Smooth muscle cell (in vitro differentiated cells): ENCODE data around the gene EZH1. TPM values are rescaled to one million over a fixed set of nuclear protein-coding genes. Genes with fewer than 3 reads are reported as not detected.

ENCODE experiments used
- DNase-seq: peaks from one replicate; lab custom pipeline; 2025; ENCODE audit not compliant: unreplicated experiment; lab: John Stamatoyannopoulos, UW
- H2AFZ ChIP-seq: fragments of 200-600 bp; sonication (generic); 2 replicates; pipeline ENCODE4 v1.6.0; 2016; ENCODE audit warnings: antibody characterized with exemption, low read depth, mild to moderate bottlenecking
- H3F3A ChIP-seq: fragments of 200-600 bp; sonication (generic); 2 replicates; pipeline ENCODE4 v1.6.0; 2017; ENCODE audit warnings: antibody characterized with exemption, low read depth
- H3K27ac ChIP-seq: fragments of 200-600 bp; sonication (generic); 2 replicates; pipeline ENCODE4 v1.5.1; 2016; ENCODE audit warnings: low read depth, mild to moderate bottlenecking
- H3K27me3 ChIP-seq: fragments of 200-600 bp; sonication (generic); 2 replicates; pipeline ENCODE4 v1.6.1; 2016; ENCODE audit warnings: low read depth, mild to moderate bottlenecking
- H3K36me3 ChIP-seq: fragments of 200-600 bp; sonication (generic); 2 replicates; pipeline ENCODE4 v1.5.1; 2016; ENCODE audit warnings: low read depth
- H3K4me1 ChIP-seq: fragments of 200-600 bp; sonication (generic); 2 replicates; pipeline ENCODE4 v1.5.1; 2016; ENCODE audit warnings: low read depth
- H3K4me2 ChIP-seq: fragments of 200-600 bp; sonication (generic); 2 replicates; pipeline ENCODE4 v1.6.0; 2016; ENCODE audit warnings: mild to moderate bottlenecking
- H3K4me3 ChIP-seq: fragments of 200-600 bp; sonication (generic); 2 replicates; pipeline ENCODE4 v1.5.1; 2016; ENCODE audit warnings: mild to moderate bottlenecking
- H3K79me2 ChIP-seq: fragments of 200-600 bp; sonication (generic); 2 replicates; pipeline ENCODE4 v1.6.0; 2016; ENCODE audit warnings: low read depth, mild to moderate bottlenecking
- H3K9ac ChIP-seq: fragments of 200-600 bp; sonication (generic); 2 replicates; pipeline ENCODE4 v1.6.0; 2016; ENCODE audit warnings: low read depth
- H3K9me3 ChIP-seq: fragments of 200-600 bp; sonication (generic); replicated peaks from 2 replicates; pipeline ENCODE4 v1.5.1; 2016; ENCODE audit warnings: low read depth
- H4K20me1 ChIP-seq: fragments of 200-600 bp; sonication (generic); 2 replicates; pipeline ENCODE4 v1.6.0; 2016; ENCODE audit warnings: low read depth
- CTCF ChIP-seq: fragments of 200-600 bp; sonication (generic); IDR thresholded peaks from 2 replicates; pipeline ENCODE4 v1.5.1; 2017; ENCODE audit warnings: borderline replicate concordance, mild to moderate bottlenecking, antibody characterized with exemption; ENCODE audit not compliant: insufficient read depth, poor library complexity, severe bottlenecking
- WGBS: methylation state at CpG from one replicate; pipeline ENCODE4 v1.1.7; 2016; ENCODE audit warnings: low lambda C conversion rate; 5-methylcytosine and 5-hydroxymethylcytosine counted together
- polyA plus RNA-seq: library from polyadenylated mRNA; unstranded; fragments of >200 nt; fragmentation: Nextera tagmentation; extraction: Ambion mirVana; gene quantifications from 2 replicates; pipeline ENCODE4 v1.2.1, GENCODE V29; 2016
- total RNA-seq: library from RNA; depleted of rRNA; stranded (reverse); fragments of >200 nt; gene quantifications from 2 replicates; pipeline ENCODE4 v1.2.3, GENCODE V29; 2014

Gene EZH1
- total and polyA plus RNA-seq, 2 experiments from 2014 or later, result 8.0 to 19.4 TPM

- no peaks in the 10 kb centered on the region for H3K9me3 ChIP-seq
- no peaks in the 10 kb centered on the region for H3F3A ChIP-seq
- H3K27me3 ChIP-seq, result peaks cover 10% of the 10 kb centered on the region
- H3K4me1 ChIP-seq, result no peaks in the 10 kb centered on the region
- no peaks in the 10 kb centered on the region for H3K36me3 ChIP-seq
- no peak overlapping the region for H3K4me3 ChIP-seq
- no peaks in the 10 kb centered on the region for H4K20me1 ChIP-seq
- WGBS, result 90% methylated on average over 10 of the region's 11 CpGs
- no peak overlapping the region for H3K4me2 ChIP-seq
- no peak overlapping the region for H3K27ac ChIP-seq
- no peak overlapping the region for H2AFZ ChIP-seq
- TF ChIP-seq CTCF, result no peak
- no peaks in the 10 kb centered on the region for H3K79me2 ChIP-seq
- H3K9ac ChIP-seq, result no peak overlapping the region
- no peak for DNase-seq
Measured at GRCh38 chr17:42787266-42787665, 42.4 kb upstream of the EZH1 start.

GRCh38 chr17:42784811-42785592 lies 40.2 kb upstream of the EZH1 start:
- H3K27me3 ChIP-seq, result peaks cover 28% of the 10 kb centered on the region
- H3K9me3 ChIP-seq, result no peaks in the 10 kb centered on the region
- H4K20me1 ChIP-seq, result no peaks in the 10 kb centered on the region
- no peaks in the 10 kb centered on the region for H3F3A ChIP-seq
- TF ChIP-seq CTCF, result no peak
- DNase-seq, result no peak
- H3K9ac ChIP-seq, result no peak overlapping the region
- H3K27ac ChIP-seq, result no peak overlapping the region
- H3K4me2 ChIP-seq, result no peak overlapping the region
- no peaks in the 10 kb centered on the region for H3K36me3 ChIP-seq
- H3K79me2 ChIP-seq, result no peaks in the 10 kb centered on the region
- no peaks in the 10 kb centered on the region for H3K4me1 ChIP-seq
- H2AFZ ChIP-seq, result no peak overlapping the region
- 93% methylated on average over 49 of the region's 52 CpGs for WGBS
- no peak overlapping the region for H3K4me3 ChIP-seq

- Histone ChIP-seq H4K20me1 (no peaks in the 10 kb centered on the region), H3K9ac (no peak overlapping the region), H3K27me3 (peaks cover 28% of the 10 kb centered on the region), H3K36me3 (no peaks in the 10 kb centered on the region), H3K79me2 (no peaks in the 10 kb centered on the region), H3K9me3 (no peaks in the 10 kb centered on the region), H3K4me2 (no peak overlapping the region), H3K4me1 (no peaks in the 10 kb centered on the region), H3K4me3 (no peak overlapping the region), H3K27ac (no peak overlapping the region), H2AFZ (no peak overlapping the region), H3F3A (no peaks in the 10 kb centered on the region)
- no peak for TF ChIP-seq CTCF
- DNase-seq, result no peak
- 94% methylated on average over 23 of the region's 25 CpGs for WGBS
Measured at GRCh38 chr17:42784409-42784808, 39.6 kb upstream of the EZH1 start.

GRCh38 chr17:42783791-42784138 lies 38.9 kb upstream of the EZH1 start:
- TF ChIP-seq CTCF, result no peak
- Histone ChIP-seq H3K79me2 (no peaks in the 10 kb centered on the region), H3K27ac (no peak overlapping the region), H3F3A (no peaks in the 10 kb centered on the region), H4K20me1 (no peaks in the 10 kb centered on the region), H3K27me3 (peaks cover 28% of the 10 kb centered on the region), H3K9ac (no peak overlapping the region), H3K4me1 (no peaks in the 10 kb centered on the region), H3K36me3 (no peaks in the 10 kb centered on the region), H3K4me2 (no peak overlapping the region), H2AFZ (no peak overlapping the region), H3K4me3 (no peak overlapping the region), H3K9me3 (no peaks in the 10 kb centered on the region)
- DNase-seq, result no peak
- 89% methylated on average over 20 of the region's 22 CpGs for WGBS
